CD4-positive, alpha-beta memory T cell (primary cell): ENCODE data around the gene SH2D3A. TPM values are rescaled to one million over a fixed set of nuclear protein-coding genes. Genes with fewer than 3 reads are reported as not detected.
A peak's percentile ranks its signal among the peaks of the same experiment; 100 is the strongest.

Source experiments
- CTCF ChIA-PET: fragments of 350-600 bp; sonication (Branson Sonifier 250); formaldehyde crosslinking; loops from one replicate; lab custom pipeline; 2021; ENCODE audit warnings: inconsistent platforms; ENCODE audit not compliant: partially characterized antibody; lab: Charles Lee
- POLR2A ChIA-PET: fragments of 350-600 bp; sonication (Branson Sonifier 250); formaldehyde crosslinking; loops from one replicate; lab custom pipeline; 2021; ENCODE audit not compliant: partially characterized antibody; lab: Charles Lee
- DNase-seq, 5 donors: peaks; one replicate each; pipeline versions ENCODE4 v3.0.0 to v3.0.0-alpha.2; 2020 to 2022; ENCODE audit warnings: mixed read lengths in 1 of 5
- H3K27ac ChIP-seq: one replicate; pipeline ENCODE4 v1.7.0; 2013; ENCODE audit warnings: low read depth, low read length
- H3K27me3 ChIP-seq: 2 replicates; pipeline ENCODE4 v1.7.0; 2013; ENCODE audit warnings: mild to moderate bottlenecking, low read length, moderate library complexity; ENCODE audit not compliant: insufficient read depth
- H3K36me3 ChIP-seq: 2 replicates; pipeline ENCODE4 v1.7.0; 2013; ENCODE audit warnings: mild to moderate bottlenecking, low read length, moderate library complexity; ENCODE audit not compliant: insufficient read depth
- H3K4me1 ChIP-seq: 2 replicates; pipeline ENCODE4 v1.7.0; 2013; ENCODE audit warnings: mild to moderate bottlenecking, low read length, moderate library complexity; ENCODE audit not compliant: insufficient read depth
- H3K4me3 ChIP-seq, 2 donors: one replicate each; pipeline ENCODE4 v1.7.0; 2013; ENCODE audit warnings: low read length in 2 of 2, mild to moderate bottlenecking in 1 of 2
- H3K9me3 ChIP-seq, 2 donors: one replicate each; pipeline ENCODE4 v1.7.0; 2013; ENCODE audit warnings: low read length in 2 of 2, control low read depth in 1 of 2; ENCODE audit not compliant: control insufficient read depth in 1 of 2
- H3K27ac Mint-ChIP-seq, 7 donors: one replicate each; pipeline ENCODE4 v1.8.0; 2020 to 2021; ENCODE audit warnings: mixed read lengths in 7 of 7, mild to moderate bottlenecking in 6 of 7, inconsistent platforms in 3 of 7, moderate library complexity in 3 of 7
- H3K27me3 Mint-ChIP-seq, 2 donors: one replicate each; pipeline ENCODE4 v1.8.0; 2020 to 2021; ENCODE audit warnings: mixed read lengths in 2 of 2
- H3K36me3 Mint-ChIP-seq, 2 donors: one replicate each; pipeline ENCODE4 v1.8.0; 2020 to 2021; ENCODE audit warnings: mixed read lengths in 2 of 2, inconsistent platforms in 1 of 2, mild to moderate bottlenecking in 1 of 2
- H3K4me1 Mint-ChIP-seq, 4 donors: one replicate each; pipeline ENCODE4 v1.8.0; 2020 to 2021; ENCODE audit warnings: mixed read lengths in 4 of 4, mild to moderate bottlenecking in 1 of 4
- H3K4me3 Mint-ChIP-seq, 8 donors: one replicate each; pipeline ENCODE4 v1.8.0; 2020 to 2021; ENCODE audit warnings: mixed read lengths in 8 of 8, mild to moderate bottlenecking in 7 of 8, moderate library complexity in 6 of 8, inconsistent platforms in 3 of 8
- H3K9me3 Mint-ChIP-seq, 8 donors: one replicate each; pipeline ENCODE4 v1.8.0; 2020 to 2021; ENCODE audit warnings: mixed read lengths in 8 of 8, mild to moderate bottlenecking in 5 of 8, inconsistent platforms in 3 of 8, moderate library complexity in 1 of 8
- intact Hi-C: fragments of 100-400 bp; cut with micrococcal nuclease; formaldehyde crosslinking; loops from one replicate; pipeline ENCODE4 v1.15.1; 2023
- polyA plus RNA-seq, 2 donors: library from polyadenylated mRNA; unstranded; fragments of 300-500 nt; fragmentation: Illumina TruSeq; gene quantifications; one replicate each; pipeline ENCODE4 v1.2.3, GENCODE V29; 2021
- total RNA-seq, 2 experiments: library from RNA; stranded (reverse); gene quantifications; one replicate each; pipeline ENCODE4 v1.2.3, GENCODE V29; 2021

The SH2D3A gene
- total and polyA plus RNA-seq, 4 experiments from 2014 or later, result 26.9 to 64.3 (median 48.6) TPM

DNA sequence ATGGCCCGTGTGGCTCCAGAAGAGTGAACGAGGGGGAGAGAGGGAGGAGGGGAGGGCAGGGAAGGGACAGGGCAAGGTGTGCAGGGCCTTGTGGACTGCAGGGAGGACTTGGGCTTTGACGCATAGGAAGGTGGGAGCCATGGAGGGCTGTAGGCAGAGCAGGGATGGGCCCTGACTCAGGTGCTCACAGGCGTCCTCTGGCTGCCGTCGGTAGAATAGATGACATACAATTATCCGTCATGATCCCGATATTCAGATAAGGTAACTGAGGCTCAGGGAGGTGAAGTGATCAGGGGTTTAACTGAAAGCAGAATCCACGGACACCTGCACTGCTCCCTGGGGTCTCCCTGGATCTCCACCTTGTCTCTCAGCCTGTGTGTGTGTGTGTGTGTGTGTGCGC is 50.2 kb downstream of the SH2D3A start:
- Mint-ChIP-seq H3K4me3 (peak overlapping the region in 2 of 8 donors; percentile 44 to 58), H3K27ac (peak overlapping the region in 3 of 7 donors; percentile 17 to 79 (median 37)), H3K4me1 (peaks cover 3 to 14% (median 8%) of the 10 kb centered on the region in 4 donors), H3K36me3 (no peaks in the 10 kb centered on the region), H3K9me3 (no peaks in the 10 kb centered on the region), H3K27me3 (peaks cover 0 to 2% of the 10 kb centered on the region in 2 donors)
- Histone ChIP-seq H3K9me3 (no peaks in the 10 kb centered on the region), H3K27ac (no peak overlapping the region), H3K27me3 (no peaks in the 10 kb centered on the region), H3K4me3 (no peak overlapping the region), H3K4me1 (no peaks in the 10 kb centered on the region), H3K36me3 (no peaks in the 10 kb centered on the region)
- intact Hi-C loops, result no loop called here
- ChIA-PET CTCF (no interaction called here), POLR2A (no interaction called here)
- DNase-seq, result no peak

- no peak overlapping the region for H3K4me3 ChIP-seq
- no peaks in the 10 kb centered on the region for H3K36me3 ChIP-seq
- no peak overlapping the region for H3K27ac ChIP-seq
- H3K4me1 ChIP-seq, result no peaks in the 10 kb centered on the region
- no peaks in the 10 kb centered on the region for H3K9me3 ChIP-seq
- CTCF ChIA-PET, result interaction anchor here (1.5 to 1.7 kb wide), 2 partner anchors 19 to 147 kb away, joined by 3 to 5 read pairs; no protein-coding TSS in a partner anchor
- Mint-ChIP-seq H3K4me1 (peaks cover 3 to 14% (median 8%) of the 10 kb centered on the region in 4 donors), H3K36me3 (no peaks in the 10 kb centered on the region), H3K4me3 (no peak overlapping the region), H3K27ac (peak overlapping the region in 3 of 7 donors; percentile 2 to 70 (median 32)), H3K27me3 (peaks cover 0 to 2% of the 10 kb centered on the region in 2 donors), H3K9me3 (no peaks in the 10 kb centered on the region)
- intact Hi-C loops, result no loop called here
- H3K27me3 ChIP-seq, result no peaks in the 10 kb centered on the region
- no peak for DNase-seq
- POLR2A ChIA-PET, result no interaction called here
Measured at GRCh38 chr19:6716610-6716970, 50.6 kb downstream of the SH2D3A start.

- no peak overlapping the region for H3K4me3 ChIP-seq
- peaks cover 3% of the 10 kb centered on the region for H3K27me3 ChIP-seq
- CTCF ChIA-PET, result interaction anchor here (1.1 to 1.7 kb wide), 3 partner anchors 21 to 149 kb away, joined by 3 to 5 read pairs (median 5); no protein-coding TSS in a partner anchor
- peaks cover 3 to 9% of the 10 kb centered on the region in 2 donors for H3K27me3 Mint-ChIP-seq
- H3K4me1 Mint-ChIP-seq, result peaks cover 12 to 26% (median 17%) of the 10 kb centered on the region in 4 donors
- H3K4me3 Mint-ChIP-seq, result no peak overlapping the region
- no peaks in the 10 kb centered on the region for H3K9me3 ChIP-seq
- DNase-seq, result no peak
- no peaks in the 10 kb centered on the region for H3K36me3 Mint-ChIP-seq
- peaks cover 7% of the 10 kb centered on the region for H3K4me1 ChIP-seq
- peak overlapping the region in 1 of 7 donors; percentile 13 for H3K27ac Mint-ChIP-seq
- H3K36me3 ChIP-seq, result no peaks in the 10 kb centered on the region
- no peak overlapping the region for H3K27ac ChIP-seq
- intact Hi-C loops, result no loop called here
- no peaks in the 10 kb centered on the region for H3K9me3 Mint-ChIP-seq
- POLR2A ChIA-PET, result no interaction called here
Measured at GRCh38 chr19:6714749-6715555, 52.3 kb downstream of the SH2D3A start.

- no peak overlapping the region for H3K27ac Mint-ChIP-seq
- no peak overlapping the region for H3K4me3 ChIP-seq
- CTCF ChIA-PET, result no interaction called here
Measured at GRCh38 chr19:6713773-6714692, 53.2 kb downstream of the SH2D3A start.

GRCh38 chr19:6712692-6713670 is 54.3 kb downstream of the SH2D3A start:
- POLR2A ChIA-PET, result no interaction called here

More at GRCh38 chr19:6713773-6714692, 53.2 kb downstream of the SH2D3A start:
- peaks cover 5 to 13% of the 10 kb centered on the region in 2 donors for H3K27me3 Mint-ChIP-seq
- H3K36me3 Mint-ChIP-seq, result no peaks in the 10 kb centered on the region
- peaks cover 12 to 22% (median 17%) of the 10 kb centered on the region in 4 donors for H3K4me1 Mint-ChIP-seq
- Histone ChIP-seq H3K9me3 (no peaks in the 10 kb centered on the region), H3K36me3 (no peaks in the 10 kb centered on the region), H3K27ac (no peak overlapping the region), H3K4me1 (peaks cover 7% of the 10 kb centered on the region), H3K27me3 (peaks cover 4% of the 10 kb centered on the region)
- DNase-seq, result no peak
- H3K4me3 Mint-ChIP-seq, result no peak overlapping the region
- POLR2A ChIA-PET, result no interaction called here
- intact Hi-C loops, result no loop called here
- H3K9me3 Mint-ChIP-seq, result no peaks in the 10 kb centered on the region

DNA sequence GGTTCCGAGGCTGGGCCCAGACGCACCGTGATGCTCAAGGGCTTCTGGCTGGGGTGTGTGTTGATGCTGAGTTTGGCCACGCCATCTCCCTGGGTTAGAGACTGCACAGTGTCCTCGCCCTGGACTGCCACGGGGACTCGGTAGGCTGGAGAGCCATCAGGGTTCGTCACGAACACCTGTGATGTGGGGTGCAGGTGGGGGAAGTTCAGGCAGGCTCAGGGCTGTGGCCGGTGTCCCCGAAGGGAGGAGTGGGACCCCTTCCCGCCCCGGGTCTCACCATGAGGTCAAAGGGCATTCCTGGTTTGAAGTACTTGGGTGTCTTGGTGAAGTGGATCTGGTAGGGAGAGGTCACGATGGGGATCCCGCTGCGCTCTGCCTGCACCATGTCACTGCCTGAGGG is 55.0 kb downstream of the SH2D3A start:
- Mint-ChIP-seq H3K36me3 (no peaks in the 10 kb centered on the region), H3K4me1 (peaks cover 9 to 15% (median 11%) of the 10 kb centered on the region in 4 donors), H3K27me3 (peaks cover 5 to 15% of the 10 kb centered on the region in 2 donors), H3K4me3 (no peak overlapping the region), H3K9me3 (no peaks in the 10 kb centered on the region), H3K27ac (no peak overlapping the region)
- H3K27me3 ChIP-seq, result peaks cover 4% of the 10 kb centered on the region
- DNase-seq, result no peak
- peaks cover 7% of the 10 kb centered on the region for H3K4me1 ChIP-seq
- CTCF ChIA-PET, result no interaction called here
- no peak overlapping the region for H3K27ac ChIP-seq
- no peaks in the 10 kb centered on the region for H3K9me3 ChIP-seq
- H3K36me3 ChIP-seq, result no peaks in the 10 kb centered on the region
- POLR2A ChIA-PET, result no interaction called here
- H3K4me3 ChIP-seq, result no peak overlapping the region
- intact Hi-C loops, result no loop called here

More at GRCh38 chr19:6712692-6713670, 54.3 kb downstream of the SH2D3A start:
- no peak overlapping the region for H3K4me3 ChIP-seq
- H3K27ac ChIP-seq, result no peak overlapping the region
- no peaks in the 10 kb centered on the region for H3K9me3 ChIP-seq
- Mint-ChIP-seq H3K4me1 (peaks cover 12 to 22% (median 17%) of the 10 kb centered on the region in 4 donors), H3K27ac (peak overlapping the region in 1 of 7 donors; percentile 62), H3K4me3 (no peak overlapping the region), H3K36me3 (no peaks in the 10 kb centered on the region), H3K9me3 (no peaks in the 10 kb centered on the region), H3K27me3 (peaks cover 5 to 15% of the 10 kb centered on the region in 2 donors)
- peaks cover 4% of the 10 kb centered on the region for H3K27me3 ChIP-seq
- H3K36me3 ChIP-seq, result no peaks in the 10 kb centered on the region
- CTCF ChIA-PET, result no interaction called here
- DNase-seq, result no peak
- intact Hi-C loops, result no loop called here
- H3K4me1 ChIP-seq, result peaks cover 7% of the 10 kb centered on the region
